Endothelial cell of umbilical vein (primary cell): Measurements from ENCODE around the gene LRIF1. TPM values are rescaled to one million over a fixed set of nuclear protein-coding genes. Genes with fewer than 3 reads are reported as not detected.

Experiments used
- BruUV-seq: library from RNA; stranded (reverse); fragments of 400-500 nt; replicated peaks from 2 replicates; lab custom pipeline; 2021; lab: Mats Ljungman, UMichigan
- CTCF ChIA-PET: fragments of 300-600, 350-600 bp; sonication (Branson Sonifier 250); formaldehyde crosslinking; loops from one replicate; lab custom pipeline; 2021; ENCODE audit warnings: antibody characterized with exemption, inconsistent platforms; lab: Charles Lee
- POLR2A ChIA-PET: fragments of 300-600, 350-600 bp; sonication (Branson Sonifier 250); formaldehyde crosslinking; loops from one replicate; lab custom pipeline; 2021; ENCODE audit warnings: antibody characterized with exemption, inconsistent platforms; lab: Charles Lee
- DNase-seq: peaks from one replicate; pipeline ENCODE4 v3.0.0-alpha.2; 2011; ENCODE audit warnings: low read depth, low spot score
- FAIRE-seq: peaks from 2 replicates; lab custom pipeline; 2011; peaks lifted over from hg19 to GRCh38; lab: Jason Lieb, UNC
- H2AFZ ChIP-seq: 2 replicates; pipeline ENCODE4 v1.6.0; 2012; ENCODE audit warnings: low read depth, low read length, control low read depth, inconsistent platforms
- H3K27ac ChIP-seq: 2 replicates; pipeline ENCODE4 v1.5.1; 2011; ENCODE audit warnings: low read depth, mild to moderate bottlenecking, control low read depth, low read length, moderate library complexity; ENCODE audit not compliant: insufficient read depth
- H3K27me3 ChIP-seq, 2 experiments: 2 replicates each; pipeline versions ENCODE4 v1.6.0 to v1.6.1; 2011; ENCODE audit warnings: low read length in 2 of 2, mixed read lengths in 1 of 2; ENCODE audit not compliant: control insufficient read depth in 2 of 2, insufficient read depth in 2 of 2
- H3K36me3 ChIP-seq, 2 experiments: 2 replicates in 1 of 2; 3 replicates in 1 of 2; pipeline ENCODE4 v1.5.1; 2011; ENCODE audit warnings: low read length in 2 of 2, mild to moderate bottlenecking in 1 of 2, moderate library complexity in 1 of 2; ENCODE audit not compliant: control insufficient read depth in 2 of 2, insufficient read depth in 2 of 2; ENCODE audit errors: extremely low read depth in 1 of 2
- H3K4me1 ChIP-seq: 3 replicates; pipeline ENCODE4 v1.5.1; 2011; ENCODE audit warnings: mild to moderate bottlenecking, low read length; ENCODE audit not compliant: control insufficient read depth, insufficient read depth; ENCODE audit errors: extremely low read depth
- H3K4me2 ChIP-seq: 2 replicates; pipeline ENCODE4 v1.6.1; 2011; ENCODE audit warnings: low read length, control low read depth, mixed read lengths; ENCODE audit not compliant: insufficient read depth
- H3K4me3 ChIP-seq, 3 experiments: fragments of 200-600 bp in 1 of 3; sonication (generic), shearing (Covaris generic) in 1 of 3; replicated peaks in 1 of 3; 2 replicates each; pipeline ENCODE4 v1.5.1; 2011 to 2016; ENCODE audit warnings: control low read depth in 3 of 3, low read length in 3 of 3, mild to moderate bottlenecking in 2 of 3, inconsistent platforms in 1 of 3, low read depth in 1 of 3, moderate library complexity in 1 of 3; ENCODE audit not compliant: insufficient read depth in 1 of 3
- H3K79me2 ChIP-seq: 2 replicates; pipeline ENCODE4 v1.6.0; 2012; ENCODE audit warnings: low read length, inconsistent platforms; ENCODE audit not compliant: control insufficient read depth, insufficient read depth
- H3K9ac ChIP-seq: replicated peaks from 2 replicates; pipeline ENCODE3; 2011; ENCODE audit warnings: low read length, control low read depth; ENCODE audit not compliant: insufficient read depth; ENCODE audit errors: extremely low read depth
- H3K9me1 ChIP-seq: replicated peaks from 3 replicates; pipeline ENCODE4 v1.6.0; 2011; ENCODE audit warnings: mild to moderate bottlenecking, low read length; ENCODE audit not compliant: control insufficient read depth, insufficient read depth; ENCODE audit errors: extremely low read depth
- H3K9me3 ChIP-seq: replicated peaks from 2 replicates; pipeline ENCODE4 v1.5.1; 2012; ENCODE audit warnings: low read length, inconsistent platforms; ENCODE audit not compliant: control insufficient read depth, insufficient read depth
- H4K20me1 ChIP-seq: replicated peaks from 2 replicates; pipeline ENCODE3; 2011; ENCODE audit warnings: mild to moderate bottlenecking, low read length; ENCODE audit not compliant: control insufficient read depth, insufficient read depth; ENCODE audit errors: extremely low read depth
- EZH2 ChIP-seq: IDR thresholded peaks from 2 replicates; pipeline ENCODE4 v1.6.1; 2012; ENCODE audit warnings: borderline replicate concordance, low read depth, mild to moderate bottlenecking, moderate library complexity, low read length, inconsistent platforms; ENCODE audit not compliant: severe bottlenecking
- FOS ChIP-seq: IDR thresholded peaks from 2 replicates; pipeline ENCODE4 v1.6.1; 2011; ENCODE audit warnings: mild to moderate bottlenecking, low read length, moderate library complexity, borderline replicate concordance; ENCODE audit not compliant: insufficient read depth
- GATA2 ChIP-seq: IDR thresholded peaks from 2 replicates; pipeline ENCODE4 v1.7.0; 2011; ENCODE audit warnings: low read depth, mild to moderate bottlenecking, moderate library complexity, mixed read lengths, low read length; ENCODE audit not compliant: insufficient read length, insufficient read depth
- JUN ChIP-seq: IDR thresholded peaks from 2 replicates; pipeline ENCODE4 v1.6.1; 2011; ENCODE audit warnings: borderline replicate concordance, low read depth; ENCODE audit not compliant: insufficient read length, insufficient read depth
- MAX ChIP-seq: IDR thresholded peaks from 2 replicates; pipeline ENCODE4 v1.6.1; 2011; ENCODE audit not compliant: insufficient read depth, insufficient read length
- MYC ChIP-seq: IDR thresholded peaks from one replicate; pipeline ENCODE4 v1.6.1; 2011; ENCODE audit warnings: mild to moderate bottlenecking, low read depth, low read length
- POLR2A ChIP-seq: IDR thresholded peaks from 2 replicates; pipeline ENCODE4 v1.6.1; 2012; ENCODE audit warnings: low read depth, mild to moderate bottlenecking, control low read depth, low read length
- POLR2AphosphoS5 ChIP-seq: IDR thresholded peaks from 2 replicates; pipeline ENCODE4 v1.6.1; 2012; ENCODE audit warnings: low read depth, mild to moderate bottlenecking, control low read depth, low read length, moderate library complexity; ENCODE audit not compliant: insufficient read depth
- dilution Hi-C: fragments of 300-500 bp; cut with MboI; formaldehyde crosslinking; loops from one replicate; pipeline ENCODE4 v1.15.0; 2019; ENCODE audit warnings: low sequenced_read_pairs; ENCODE audit not compliant: extremely low pct_ligation_motif_present
- intact Hi-C: fragments of 100-400 bp; cut with micrococcal nuclease; formaldehyde crosslinking; loops from one replicate; pipeline ENCODE4 v1.10.0; 2022
- polyA plus RNA-seq, 4 experiments: library from polyadenylated mRNA; depleted of rRNA in 3 of 4; stranded (reverse) in 3 of 4; unstranded in 1 of 4; fragments of >200 nt; gene quantifications; 2 replicates each; pipeline versions ENCODE4 v1.2.1 to v1.2.3, GENCODE V29; 2011 to 2012; ENCODE audit warnings: missing spikeins in 1 of 4
- total RNA-seq: library from RNA; stranded (reverse); gene quantifications from 2 replicates; pipeline ENCODE4 v1.2.3, GENCODE V29; 2021
- TF ChIP-seq, protein P1 (sequence below), 2 donors: IDR thresholded peaks; 1 replicate in 1 of 2; 2 replicates in 1 of 2; pipeline ENCODE4 v1.5.1; 2011; ENCODE audit warnings: low read length in 2 of 2, mild to moderate bottlenecking in 2 of 2, moderate library complexity in 2 of 2, control low read depth in 1 of 2, inconsistent platforms in 1 of 2, low read depth in 1 of 2; ENCODE audit not compliant: insufficient read depth in 1 of 2; ENCODE audit errors: extremely low read depth in 1 of 2

The LRIF1 gene
- total and polyA plus RNA-seq, 2 donors (not counting 3 experiments of a cell fraction or from before 2014, with no cell fraction given) = 3.5 to 13.0 TPM

DNA sequence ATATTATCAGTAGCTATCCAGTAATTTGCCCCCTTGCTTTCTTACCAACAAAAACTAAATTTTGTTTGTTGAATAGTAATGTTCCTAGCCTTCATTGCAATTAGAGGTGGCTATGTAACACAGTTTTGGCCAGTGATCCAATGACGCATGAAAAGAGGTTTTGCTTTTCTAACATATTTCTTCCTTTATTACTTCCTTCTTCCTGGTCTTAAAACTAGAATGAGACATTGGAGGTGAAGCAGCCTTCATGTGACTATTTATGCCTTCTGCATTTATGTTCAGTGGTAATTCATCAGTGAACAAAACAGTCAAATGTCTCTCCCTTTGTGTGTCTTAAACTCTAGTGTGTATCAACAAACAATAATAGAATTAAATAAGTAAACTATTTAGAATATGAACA is 35.5 kb downstream of the LRIF1 start:
- ChIA-PET CTCF (no interaction called here), POLR2A (no interaction called here)
- TF ChIP-seq POLR2A (no peak), MAX (no peak), POLR2AphosphoS5 (no peak), EZH2 (no peak), GATA2 (no peak), JUN (no peak), MYC (no peak), FOS (no peak)
- TF ChIP-seq, protein P1, sequence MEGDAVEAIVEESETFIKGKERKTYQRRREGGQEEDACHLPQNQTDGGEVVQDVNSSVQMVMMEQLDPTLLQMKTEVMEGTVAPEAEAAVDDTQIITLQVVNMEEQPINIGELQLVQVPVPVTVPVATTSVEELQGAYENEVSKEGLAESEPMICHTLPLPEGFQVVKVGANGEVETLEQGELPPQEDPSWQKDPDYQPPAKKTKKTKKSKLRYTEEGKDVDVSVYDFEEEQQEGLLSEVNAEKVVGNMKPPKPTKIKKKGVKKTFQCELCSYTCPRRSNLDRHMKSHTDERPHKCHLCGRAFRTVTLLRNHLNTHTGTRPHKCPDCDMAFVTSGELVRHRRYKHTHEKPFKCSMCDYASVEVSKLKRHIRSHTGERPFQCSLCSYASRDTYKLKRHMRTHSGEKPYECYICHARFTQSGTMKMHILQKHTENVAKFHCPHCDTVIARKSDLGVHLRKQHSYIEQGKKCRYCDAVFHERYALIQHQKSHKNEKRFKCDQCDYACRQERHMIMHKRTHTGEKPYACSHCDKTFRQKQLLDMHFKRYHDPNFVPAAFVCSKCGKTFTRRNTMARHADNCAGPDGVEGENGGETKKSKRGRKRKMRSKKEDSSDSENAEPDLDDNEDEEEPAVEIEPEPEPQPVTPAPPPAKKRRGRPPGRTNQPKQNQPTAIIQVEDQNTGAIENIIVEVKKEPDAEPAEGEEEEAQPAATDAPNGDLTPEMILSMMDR (IDR thresholded peaks at IDR 0.05; ENCODE audit: extremely low read depth in 1 of 2, insufficient read depth in 1 of 2, low read depth in 1 of 2, low read length in 2 of 2) = no peak
- no peaks in the 10 kb centered on the region for H3K9me1 ChIP-seq
- no TSS peak for BruUV-seq
- intact Hi-C loops (no loop called here), dilution Hi-C loops (no loop called here)
- no peak overlapping the region for H3K4me2 ChIP-seq
- no peaks in the 10 kb centered on the region for H3K79me2 ChIP-seq
- FAIRE-seq = no peak
- H3K4me1 ChIP-seq = no peaks in the 10 kb centered on the region
- no peaks in the 10 kb centered on the region for H3K36me3 ChIP-seq
- H3K4me3 ChIP-seq = no peak overlapping the region
- H3K27me3 ChIP-seq = no peaks in the 10 kb centered on the region
- H3K27ac ChIP-seq = no peak overlapping the region
- no peak overlapping the region for H2AFZ ChIP-seq
- no peaks in the 10 kb centered on the region for H3K9me3 ChIP-seq
- H4K20me1 ChIP-seq = no peaks in the 10 kb centered on the region
- no peak overlapping the region for H3K9ac ChIP-seq
- no peak for DNase-seq
